GM23338 (cell line): ENCODE data around the gene ANAPC4. TPM values are rescaled to one million over a fixed set of nuclear protein-coding genes. Genes with fewer than 3 reads are reported as not detected.
A peak's percentile ranks its signal among the peaks of the same experiment; 100 is the strongest.

Experiments
- ATAC-seq: fragments of 200-7000 bp; cut with Tn5 transposase; 3 replicates; pipeline ENCODE4 v1.9.1; 2020
- DNase-seq: peaks from one replicate; pipeline ENCODE4 v3.0.0-alpha.2; 2015; ENCODE audit warnings: low spot score
- H2AFZ ChIP-seq: fragments of 200-600 bp; sonication (generic); 2 replicates; pipeline ENCODE4 v1.8.0; 2016; ENCODE audit warnings: antibody characterized with exemption, mild to moderate bottlenecking, moderate library complexity
- H3F3A ChIP-seq: fragments of 200-600 bp; sonication (generic); replicated peaks from 2 replicates; pipeline ENCODE4 v1.8.0; 2017; ENCODE audit warnings: antibody characterized with exemption, mixed run types, low read depth
- H3K27ac ChIP-seq: fragments of 200-600 bp; sonication (generic); 2 replicates; pipeline ENCODE4 v1.6.1; 2016; ENCODE audit warnings: low read depth
- H3K27me3 ChIP-seq: fragments of 200-600 bp; sonication (generic); 2 replicates; pipeline ENCODE4 v1.8.0; 2016; ENCODE audit warnings: mild to moderate bottlenecking, mixed run types, moderate library complexity; ENCODE audit not compliant: insufficient read depth
- H3K36me3 ChIP-seq: fragments of 200-600 bp; sonication (generic); 2 replicates; pipeline ENCODE4 v1.8.0; 2016; ENCODE audit warnings: mild to moderate bottlenecking; ENCODE audit not compliant: insufficient read depth
- H3K4me1 ChIP-seq: fragments of 200-600 bp; sonication (generic); 2 replicates; pipeline ENCODE4 v1.8.0; 2016; ENCODE audit warnings: mild to moderate bottlenecking, moderate library complexity; ENCODE audit not compliant: insufficient read depth
- H3K4me2 ChIP-seq: fragments of 200-600 bp; sonication (generic); 2 replicates; pipeline ENCODE4 v1.7.1; 2017; ENCODE audit warnings: mixed run types
- H3K4me3 ChIP-seq: fragments of 200-600 bp; sonication (generic); 2 replicates; pipeline ENCODE4 v1.6.1; 2016; ENCODE audit warnings: mixed run types
- H3K79me2 ChIP-seq: fragments of 200-600 bp; sonication (generic); replicated peaks from 2 replicates; pipeline ENCODE4 v1.8.0; 2017; ENCODE audit warnings: mild to moderate bottlenecking; ENCODE audit not compliant: insufficient read depth
- H3K9me2 ChIP-seq: fragments of 200-600 bp; sonication (generic); 2 replicates; pipeline ENCODE4 v1.8.0; 2017; ENCODE audit not compliant: insufficient read depth
- H4K20me1 ChIP-seq: fragments of 200-600 bp; sonication (generic); replicated peaks from 2 replicates; pipeline ENCODE4 v1.8.0; 2017; ENCODE audit warnings: mild to moderate bottlenecking; ENCODE audit not compliant: insufficient read depth
- H3K27ac Mint-ChIP-seq: 2 replicates; pipeline ENCODE4 v1.8.0; 2020; ENCODE audit warnings: inconsistent platforms, mild to moderate bottlenecking, moderate library complexity, mixed read lengths
- H3K27me3 Mint-ChIP-seq: 3 replicates; pipeline ENCODE4 v1.8.0; 2022; ENCODE audit warnings: low read depth, mild to moderate bottlenecking, moderate library complexity, mixed read lengths, inconsistent platforms; ENCODE audit not compliant: insufficient read depth, poor library complexity
- H3K36me3 Mint-ChIP-seq: 3 replicates; pipeline ENCODE4 v1.8.0; 2021; ENCODE audit warnings: low read depth, mild to moderate bottlenecking, inconsistent platforms, moderate library complexity, mixed read lengths
- H3K4me1 Mint-ChIP-seq: 3 replicates; pipeline ENCODE4 v1.8.0; 2020; ENCODE audit warnings: mild to moderate bottlenecking, inconsistent platforms, mixed read lengths
- H3K4me3 Mint-ChIP-seq: 3 replicates; pipeline ENCODE4 v1.8.0; 2021; ENCODE audit warnings: moderate library complexity, mild to moderate bottlenecking, inconsistent platforms, mixed read lengths
- H3K9me3 Mint-ChIP-seq: 3 replicates; pipeline ENCODE4 v1.8.0; 2020; ENCODE audit warnings: moderate library complexity, mild to moderate bottlenecking, inconsistent platforms, mixed read lengths
- CREB1 ChIP-seq: fragments of 250-450 bp; sonication (Bioruptor Pico); IDR thresholded peaks from 2 replicates; pipeline ENCODE4 v1.5.0; 2020; ENCODE audit warnings: low read depth, mild to moderate bottlenecking, moderate library complexity
- CTCF ChIP-seq, 2 experiments: fragments of 200-600 bp in 1 of 2; sonication (generic) in 1 of 2; conservative IDR thresholded peaks; 2 replicates each; pipeline versions ENCODE4 v1.5.1 to v1.6.1; 2016 to 2017; ENCODE audit warnings: antibody characterized with exemption in 2 of 2, low read depth in 2 of 2, mild to moderate bottlenecking in 2 of 2, moderate library complexity in 1 of 2
- ETS1 ChIP-seq: IDR thresholded peaks from 2 replicates; pipeline ENCODE4 v1.6.1; 2016; ENCODE audit warnings: antibody characterized with exemption
- EZH2 ChIP-seq: fragments of 200-600 bp; sonication (generic); IDR thresholded peaks from one replicate; pipeline ENCODE4 v1.8.0; 2017; ENCODE audit warnings: antibody characterized with exemption, mild to moderate bottlenecking, low read depth; ENCODE audit not compliant: unreplicated experiment
- EZH2phosphoT487 ChIP-seq: fragments of 200-600 bp; sonication (generic); IDR thresholded peaks from one replicate; pipeline ENCODE4 v1.8.1; 2018; ENCODE audit warnings: antibody characterized with exemption; ENCODE audit not compliant: unreplicated experiment
- JUNB ChIP-seq: IDR thresholded peaks from one replicate; pipeline ENCODE4 v1.6.1; 2016; ENCODE audit warnings: antibody characterized with exemption; ENCODE audit not compliant: unreplicated experiment
- NANOG ChIP-seq: IDR thresholded peaks from 2 replicates; pipeline ENCODE4 v1.6.1; 2016; ENCODE audit warnings: antibody characterized with exemption, borderline replicate concordance
- POLR2AphosphoS5 ChIP-seq: IDR thresholded peaks from 2 replicates; pipeline ENCODE4 v1.6.1; 2016; ENCODE audit warnings: antibody characterized with exemption, low read depth
- REST ChIP-seq: IDR thresholded peaks from one replicate; pipeline ENCODE4 v1.6.1; 2018; ENCODE audit warnings: antibody characterized with exemption; ENCODE audit not compliant: unreplicated experiment
- STAT1 ChIP-seq: IDR thresholded peaks from one replicate; pipeline ENCODE4 v1.6.1; 2016; ENCODE audit warnings: antibody characterized with exemption; ENCODE audit not compliant: unreplicated experiment
- ZNF114 ChIP-seq: fragments of 250-450 bp; sonication (Bioruptor Pico); IDR thresholded peaks from 2 replicates; pipeline ENCODE4 v1.5.0; 2020; ENCODE audit warnings: mild to moderate bottlenecking, moderate library complexity
- ZNF331 ChIP-seq: fragments of 250-450 bp; sonication (Bioruptor Pico); IDR thresholded peaks from 2 replicates; pipeline ENCODE4 v1.5.0; 2020; ENCODE audit warnings: low read depth, mild to moderate bottlenecking, moderate library complexity
- ZNF462 ChIP-seq: fragments of 250-450 bp; sonication (Bioruptor Pico); IDR thresholded peaks from 2 replicates; pipeline ENCODE4 v1.5.0; 2020; ENCODE audit warnings: mild to moderate bottlenecking, moderate library complexity
- polyA plus RNA-seq: library from polyadenylated mRNA; unstranded; fragments of >200 nt; fragmentation: Nextera tagmentation; extraction: Ambion mirVana; gene quantifications from 2 replicates; pipeline ENCODE4 v1.2.1, GENCODE V29; 2016
- total RNA-seq: library from RNA; depleted of rRNA; stranded (reverse); fragments of >200 nt; shearing (Covaris generic); gene quantifications from 2 replicates; pipeline ENCODE4 v1.2.3, GENCODE V29; 2014

Gene ANAPC4
- total and polyA plus RNA-seq, 2 experiments from 2014 or later = 34.3 to 46.2 TPM

- TF ChIP-seq CTCF (conservative IDR thresholded peaks at IDR 0.05; ENCODE audit: low read depth in 2 of 2) (no peak), CREB1 (CRISPR knock-in tag) (no peak), JUNB (no peak), EZH2 (no peak), STAT1 (no peak), POLR2AphosphoS5 (no peak), ZNF462 (no peak), NANOG (no peak), EZH2phosphoT487 (no peak), ETS1 (no peak), REST (no peak), ZNF331 (CRISPR knock-in tag) (no peak), ZNF114 (CRISPR knock-in tag) (no peak)
- no peak overlapping the region for H3K4me3 ChIP-seq
- H2AFZ ChIP-seq = peak overlapping the region; percentile 52; the same call in 1 of the 2 replicates
- no peak overlapping the region for H3K4me3 Mint-ChIP-seq
- H3F3A ChIP-seq = no peaks in the 10 kb centered on the region
- no peaks in the 10 kb centered on the region for H3K9me3 Mint-ChIP-seq
- no peaks in the 10 kb centered on the region for H4K20me1 ChIP-seq
- no peak for ATAC-seq
- no peaks in the 10 kb centered on the region for H3K36me3 ChIP-seq
- peaks cover 14% of the 10 kb centered on the region for H3K27me3 Mint-ChIP-seq
- no peaks in the 10 kb centered on the region for H3K27me3 ChIP-seq
- no peaks in the 10 kb centered on the region for H3K9me2 ChIP-seq
- no peaks in the 10 kb centered on the region for H3K79me2 ChIP-seq
- no peaks in the 10 kb centered on the region for H3K36me3 Mint-ChIP-seq
- peaks cover 22% of the 10 kb centered on the region for H3K4me1 Mint-ChIP-seq
- no peak for DNase-seq
- no peaks in the 10 kb centered on the region for H3K4me1 ChIP-seq
- no peak overlapping the region for H3K4me2 ChIP-seq
- no peak overlapping the region for H3K27ac ChIP-seq
- H3K27ac Mint-ChIP-seq = peak overlapping the region; percentile 56
Observed at GRCh38 chr4:25449688-25450087, 72.6 kb downstream of the ANAPC4 start.
